Measurements from ENCODE around the gene PDHX.
"Not testable (repeated sequence)": the region's sequence is repeated elsewhere in the genome, so short reads cannot be mapped to it uniquely, and the experiment has no call there.

The PDHX gene

DNA sequence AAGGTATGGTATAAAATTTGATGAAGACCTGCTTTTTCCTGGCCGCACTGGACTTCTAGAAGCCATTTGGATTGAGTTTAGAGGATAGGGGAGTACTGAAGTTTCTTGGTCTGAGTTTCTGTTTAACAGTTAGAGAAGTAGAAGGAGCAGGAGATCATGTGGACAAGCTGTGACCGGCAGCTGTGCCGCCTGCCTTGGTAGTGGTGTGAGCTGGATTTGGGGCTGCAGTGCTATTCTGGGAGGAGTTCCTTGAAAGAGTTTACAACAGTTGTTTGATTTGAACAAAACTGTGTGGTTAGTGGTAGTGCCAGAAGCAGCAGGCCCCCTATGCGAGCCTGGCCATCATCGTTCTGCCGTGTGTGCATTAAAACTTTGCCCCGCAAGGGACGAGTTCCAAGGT lies 105.2 kb downstream of the PDHX start:
- H3K14ac ChIP-seq (ENCODE audit: low read length): no peak overlapping the region
- H2AFZ ChIP-seq (ENCODE audit: low read length): peak overlapping the region; percentile 66
- H3K9me3 ChIP-seq (replicated peaks in 1 of 2; ENCODE audit: control insufficient read depth in 2 of 2, insufficient read depth in 1 of 2, low read depth in 1 of 2, low read length in 2 of 2): peaks cover 0 to 2% of the 10 kb centered on the region in 2 donors
- H4K8ac ChIP-seq (ENCODE audit: low read depth, low read length): no peak overlapping the region
- no peaks in the 10 kb centered on the region for H3K79me1 ChIP-seq (ENCODE audit: low read depth, low read length)
- H3K4me2 ChIP-seq (ENCODE audit: insufficient read depth, low read length, poor library complexity, severe bottlenecking): no peak overlapping the region
- no peak overlapping the region for H2BK12ac ChIP-seq (ENCODE audit: low read length)
- no peak overlapping the region for H4K91ac ChIP-seq (ENCODE audit: low read depth, low read length, poor library complexity)
- H3K4me3 ChIP-seq (ENCODE audit: low read length in 2 of 2): no peak overlapping the region
- H3K23ac ChIP-seq (ENCODE audit: low read depth, low read length, poor library complexity): no peak overlapping the region
- no peak overlapping the region for H2AK5ac ChIP-seq (ENCODE audit: low read depth, low read length)
- H2BK15ac ChIP-seq (ENCODE audit: low read length): no peak overlapping the region
- no CpG with 5 or more reads among the region's 8 CpGs for WGBS, 2 donors (ENCODE audit: extremely low coverage in 2 of 2, insufficient read length in 2 of 2, insufficient replicate concordance in 1 of 2)
- no peak overlapping the region for H3K18ac ChIP-seq (ENCODE audit: low read length)
- H3K4ac ChIP-seq (ENCODE audit: low read length): no peak overlapping the region
- H3K27ac ChIP-seq (replicated peaks; ENCODE audit: low read length): no peak overlapping the region
- H3K27me3 ChIP-seq (ENCODE audit: control insufficient read depth in 3 of 3, insufficient read depth in 3 of 3, low read depth in 1 of 3, low read length in 3 of 3): no peaks in the 10 kb centered on the region
- H2BK5ac ChIP-seq (ENCODE audit: low read length): no peak overlapping the region
- H3K36me3 ChIP-seq (replicated peaks in 1 of 2; ENCODE audit: control insufficient read depth in 2 of 2, insufficient read depth in 2 of 2, low read length in 2 of 2): no peaks in the 10 kb centered on the region
- H2BK120ac ChIP-seq (ENCODE audit: low read depth, low read length): no peak overlapping the region
- H3K4me1 ChIP-seq (ENCODE audit: control insufficient read depth in 2 of 2, insufficient read depth in 1 of 2, low read depth in 1 of 2, low read length in 2 of 2): no peaks in the 10 kb centered on the region
- H3K9ac ChIP-seq (ENCODE audit: low read depth, low read length, poor library complexity): no peak overlapping the region
- no peak for DNase-seq (ENCODE audit: low spot score)

GRCh38 chr11:35023940-35024339 lies 107.5 kb downstream of the PDHX start:
- H3K36me3 ChIP-seq (replicated peaks in 1 of 2; ENCODE audit: control insufficient read depth in 2 of 2, insufficient read depth in 2 of 2, low read length in 2 of 2); H3K9me3 ChIP-seq (replicated peaks in 1 of 2; ENCODE audit: control insufficient read depth in 2 of 2, insufficient read depth in 1 of 2, low read depth in 1 of 2, low read length in 2 of 2); H3K27me3 ChIP-seq (ENCODE audit: control insufficient read depth in 3 of 3, insufficient read depth in 3 of 3, low read depth in 1 of 3, low read length in 3 of 3); H3K4me1 ChIP-seq (ENCODE audit: control insufficient read depth in 2 of 2, insufficient read depth in 1 of 2, low read depth in 1 of 2, low read length in 2 of 2); H3K23ac ChIP-seq (ENCODE audit: low read depth, low read length, poor library complexity); H3K4me2 ChIP-seq (ENCODE audit: insufficient read depth, low read length, poor library complexity, severe bottlenecking); DNase-seq (ENCODE audit: low spot score); H3K18ac ChIP-seq (ENCODE audit: low read length); H3K27ac ChIP-seq (replicated peaks; ENCODE audit: low read length); H2BK15ac ChIP-seq (ENCODE audit: low read length); H3K9ac ChIP-seq (ENCODE audit: low read depth, low read length, poor library complexity); H3K14ac ChIP-seq (ENCODE audit: low read length); H3K79me1 ChIP-seq (ENCODE audit: low read depth, low read length); H2BK120ac ChIP-seq (ENCODE audit: low read depth, low read length); H2BK5ac ChIP-seq (ENCODE audit: low read length); H3K4me3 ChIP-seq (ENCODE audit: low read length in 2 of 2); H2AFZ ChIP-seq (ENCODE audit: low read length); H4K8ac ChIP-seq (ENCODE audit: low read depth, low read length); H4K91ac ChIP-seq (ENCODE audit: low read depth, low read length, poor library complexity); H2AK5ac ChIP-seq (ENCODE audit: low read depth, low read length); H2BK12ac ChIP-seq (ENCODE audit: low read length); H3K4ac ChIP-seq (ENCODE audit: low read length): not testable (repeated sequence)
- WGBS, 2 donors (ENCODE audit: extremely low coverage in 2 of 2, insufficient read length in 2 of 2, insufficient replicate concordance in 1 of 2): no CpG with 5 or more reads among the region's 3 CpGs

DNA sequence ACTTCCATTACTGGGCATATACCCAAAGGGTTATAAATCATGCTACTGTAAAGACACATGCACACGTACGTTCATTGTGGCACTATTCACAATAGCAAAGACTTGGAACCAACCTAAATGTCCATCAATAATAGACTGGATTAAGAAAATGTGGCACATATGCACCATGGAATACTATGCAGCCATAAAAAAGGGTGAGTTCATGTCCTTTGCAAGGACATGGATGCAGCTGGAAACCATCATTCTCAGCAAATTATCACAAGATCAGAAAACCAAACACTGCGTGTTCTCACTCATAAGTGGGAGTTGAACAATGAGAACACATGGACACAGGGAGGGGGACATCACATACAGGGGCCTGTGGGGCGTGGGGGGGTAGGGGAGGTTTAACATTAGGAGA lies 111.6 kb downstream of the PDHX start:
- H2BK15ac ChIP-seq (ENCODE audit: low read length); H3K79me1 ChIP-seq (ENCODE audit: low read depth, low read length); DNase-seq (ENCODE audit: low spot score); H3K23ac ChIP-seq (ENCODE audit: low read depth, low read length, poor library complexity); H4K91ac ChIP-seq (ENCODE audit: low read depth, low read length, poor library complexity); H2BK120ac ChIP-seq (ENCODE audit: low read depth, low read length); H3K27ac ChIP-seq (replicated peaks; ENCODE audit: low read length); H3K4me1 ChIP-seq (ENCODE audit: control insufficient read depth in 2 of 2, insufficient read depth in 1 of 2, low read depth in 1 of 2, low read length in 2 of 2); H3K9ac ChIP-seq (ENCODE audit: low read depth, low read length, poor library complexity); H2AK5ac ChIP-seq (ENCODE audit: low read depth, low read length); H3K4me3 ChIP-seq (ENCODE audit: low read length in 2 of 2); H4K8ac ChIP-seq (ENCODE audit: low read depth, low read length); H3K4ac ChIP-seq (ENCODE audit: low read length); H3K18ac ChIP-seq (ENCODE audit: low read length); H3K36me3 ChIP-seq (replicated peaks in 1 of 2; ENCODE audit: control insufficient read depth in 2 of 2, insufficient read depth in 2 of 2, low read length in 2 of 2); H3K4me2 ChIP-seq (ENCODE audit: insufficient read depth, low read length, poor library complexity, severe bottlenecking); H2AFZ ChIP-seq (ENCODE audit: low read length); H2BK12ac ChIP-seq (ENCODE audit: low read length); H3K27me3 ChIP-seq (ENCODE audit: control insufficient read depth in 3 of 3, insufficient read depth in 3 of 3, low read depth in 1 of 3, low read length in 3 of 3); H2BK5ac ChIP-seq (ENCODE audit: low read length); H3K14ac ChIP-seq (ENCODE audit: low read length); H3K9me3 ChIP-seq (replicated peaks in 1 of 2; ENCODE audit: control insufficient read depth in 2 of 2, insufficient read depth in 1 of 2, low read depth in 1 of 2, low read length in 2 of 2): not testable (repeated sequence)
- WGBS, 2 donors (ENCODE audit: extremely low coverage in 2 of 2, insufficient read length in 2 of 2, insufficient replicate concordance in 1 of 2): no CpG with 5 or more reads among the region's 4 CpGs

DNA sequence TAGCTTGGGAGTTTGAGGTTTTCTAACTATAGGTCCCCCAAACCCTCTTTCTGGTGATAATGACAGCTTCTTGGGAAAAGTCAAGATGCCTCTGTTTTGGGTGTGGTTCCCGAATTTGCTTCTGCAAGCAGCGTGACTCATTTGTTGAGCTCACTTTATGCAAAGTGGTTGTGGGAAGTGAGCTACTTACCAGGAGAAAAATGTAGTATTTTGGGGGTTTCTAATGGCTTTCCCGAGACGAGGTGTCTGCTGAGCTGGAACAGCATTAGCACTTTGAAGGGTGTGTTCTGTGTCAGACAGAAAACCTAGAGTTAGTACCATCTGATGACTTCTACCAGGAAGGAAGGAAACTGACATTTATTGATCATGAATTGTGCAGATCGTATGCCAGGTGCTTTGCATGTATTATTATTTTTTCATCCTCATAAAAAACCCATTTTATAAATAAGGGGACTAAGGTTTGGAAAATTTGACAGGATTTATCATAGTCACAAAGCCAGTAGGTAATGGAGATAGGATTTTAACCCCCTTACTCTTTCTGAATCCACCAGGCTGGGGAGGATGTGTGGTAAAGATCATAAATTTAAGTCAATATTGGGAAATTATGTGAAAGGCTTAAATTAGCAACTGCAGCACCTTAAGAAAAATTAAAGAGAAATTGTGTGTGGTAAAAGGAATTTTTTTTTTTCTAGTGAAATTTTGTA lies 113.7 kb downstream of the PDHX start:
- no peak overlapping the region for H2BK15ac ChIP-seq (ENCODE audit: low read length)
- no peaks in the 10 kb centered on the region for H3K79me1 ChIP-seq (ENCODE audit: low read depth, low read length)
- H3K4me3 ChIP-seq (ENCODE audit: low read length in 2 of 2): no peak overlapping the region
- no CpG with 5 or more reads among the region's 5 CpGs for WGBS, 2 donors (ENCODE audit: extremely low coverage in 2 of 2, insufficient read length in 2 of 2, insufficient replicate concordance in 1 of 2)
- H2BK12ac ChIP-seq (ENCODE audit: low read length): no peak overlapping the region
- no peaks in the 10 kb centered on the region for H3K36me3 ChIP-seq (replicated peaks in 1 of 2; ENCODE audit: control insufficient read depth in 2 of 2, insufficient read depth in 2 of 2, low read length in 2 of 2)
- no peak for DNase-seq (ENCODE audit: low spot score)
- no peak overlapping the region for H3K4me2 ChIP-seq (ENCODE audit: insufficient read depth, low read length, poor library complexity, severe bottlenecking)
- no peaks in the 10 kb centered on the region for H3K4me1 ChIP-seq (ENCODE audit: control insufficient read depth in 2 of 2, insufficient read depth in 1 of 2, low read depth in 1 of 2, low read length in 2 of 2)
- H3K9me3 ChIP-seq (replicated peaks in 1 of 2; ENCODE audit: control insufficient read depth in 2 of 2, insufficient read depth in 1 of 2, low read depth in 1 of 2, low read length in 2 of 2): peaks cover 0 to 2% of the 10 kb centered on the region in 2 donors
- H3K14ac ChIP-seq (ENCODE audit: low read length): no peak overlapping the region
- no peak overlapping the region for H3K27ac ChIP-seq (replicated peaks; ENCODE audit: low read length)
- H3K27me3 ChIP-seq (ENCODE audit: control insufficient read depth in 3 of 3, insufficient read depth in 3 of 3, low read depth in 1 of 3, low read length in 3 of 3): no peaks in the 10 kb centered on the region
- H3K9ac ChIP-seq (ENCODE audit: low read depth, low read length, poor library complexity): no peak overlapping the region
- H4K91ac ChIP-seq (ENCODE audit: low read depth, low read length, poor library complexity): no peak overlapping the region
- H3K18ac ChIP-seq (ENCODE audit: low read length): no peak overlapping the region
- H4K8ac ChIP-seq (ENCODE audit: low read depth, low read length): no peak overlapping the region
- no peak overlapping the region for H2AK5ac ChIP-seq (ENCODE audit: low read depth, low read length)
- no peak overlapping the region for H2BK120ac ChIP-seq (ENCODE audit: low read depth, low read length)
- no peak overlapping the region for H2AFZ ChIP-seq (ENCODE audit: low read length)
- no peak overlapping the region for H3K4ac ChIP-seq (ENCODE audit: low read length)
- no peak overlapping the region for H3K23ac ChIP-seq (ENCODE audit: low read depth, low read length, poor library complexity)
- no peak overlapping the region for H2BK5ac ChIP-seq (ENCODE audit: low read length)
